PFSK-1 (cell line): ENCODE measurements around the gene RAD51B.

ENCODE experiments used
- FOXP2 ChIP-seq: optimal IDR thresholded peaks from 2 replicates; pipeline ENCODE3; 2011; ENCODE audit warnings: borderline replicate concordance, control low read depth, inconsistent platforms; ENCODE audit not compliant: insufficient read depth; ENCODE audit errors: extremely low read length, extremely low read depth
- POLR2AphosphoS5 ChIP-seq: IDR thresholded peaks from 2 replicates; pipeline ENCODE4 v1.6.1; 2012; ENCODE audit warnings: low read depth, mild to moderate bottlenecking, control low read depth, low read length, moderate library complexity
- SIN3A ChIP-seq: IDR thresholded peaks from 2 replicates; pipeline ENCODE4 v1.6.1; 2012; ENCODE audit warnings: mild to moderate bottlenecking, low read length, moderate library complexity, borderline replicate concordance; ENCODE audit not compliant: insufficient read depth
- TAF1 ChIP-seq: IDR thresholded peaks from 2 replicates; pipeline ENCODE4 v1.6.1; 2012; ENCODE audit warnings: low read length, control low read depth, borderline replicate concordance; ENCODE audit not compliant: insufficient read depth
- TF ChIP-seq, protein P1 (sequence below), 2 experiments: IDR thresholded peaks; 2 replicates each; pipeline versions ENCODE4 v1.6.1 to v1.8.0; 2011 to 2012; ENCODE audit warnings: low read depth in 2 of 2, low read length in 2 of 2, control low read depth in 1 of 2, inconsistent platforms in 1 of 2, mild to moderate bottlenecking in 1 of 2, moderate library complexity in 1 of 2; ENCODE audit not compliant: insufficient read depth in 1 of 2

Gene RAD51B

DNA sequence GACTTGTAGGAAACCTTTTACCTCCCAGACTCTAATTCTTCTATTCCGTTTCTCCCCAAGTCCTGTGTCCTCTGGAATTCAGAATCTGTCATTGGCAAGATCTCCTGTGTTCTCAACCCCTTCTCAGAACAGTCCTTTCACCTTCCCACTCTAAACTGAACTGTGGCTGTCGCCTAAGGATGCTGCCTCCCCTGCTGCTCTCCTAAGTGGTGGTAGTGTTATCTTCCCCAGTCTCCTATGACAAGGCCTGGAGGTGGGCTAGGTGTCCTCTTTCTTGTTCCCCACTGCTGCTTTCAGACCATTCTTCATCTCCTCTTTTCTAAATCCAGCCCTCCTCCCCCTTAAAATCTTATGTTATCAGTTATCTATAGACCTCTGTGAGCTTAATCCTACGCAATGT, 397.4 kb downstream of the RAD51B start:
- TF ChIP-seq POLR2AphosphoS5 (no peak), SIN3A (no peak), TAF1 (no peak), FOXP2 (no peak)
- TF ChIP-seq, protein P1, sequence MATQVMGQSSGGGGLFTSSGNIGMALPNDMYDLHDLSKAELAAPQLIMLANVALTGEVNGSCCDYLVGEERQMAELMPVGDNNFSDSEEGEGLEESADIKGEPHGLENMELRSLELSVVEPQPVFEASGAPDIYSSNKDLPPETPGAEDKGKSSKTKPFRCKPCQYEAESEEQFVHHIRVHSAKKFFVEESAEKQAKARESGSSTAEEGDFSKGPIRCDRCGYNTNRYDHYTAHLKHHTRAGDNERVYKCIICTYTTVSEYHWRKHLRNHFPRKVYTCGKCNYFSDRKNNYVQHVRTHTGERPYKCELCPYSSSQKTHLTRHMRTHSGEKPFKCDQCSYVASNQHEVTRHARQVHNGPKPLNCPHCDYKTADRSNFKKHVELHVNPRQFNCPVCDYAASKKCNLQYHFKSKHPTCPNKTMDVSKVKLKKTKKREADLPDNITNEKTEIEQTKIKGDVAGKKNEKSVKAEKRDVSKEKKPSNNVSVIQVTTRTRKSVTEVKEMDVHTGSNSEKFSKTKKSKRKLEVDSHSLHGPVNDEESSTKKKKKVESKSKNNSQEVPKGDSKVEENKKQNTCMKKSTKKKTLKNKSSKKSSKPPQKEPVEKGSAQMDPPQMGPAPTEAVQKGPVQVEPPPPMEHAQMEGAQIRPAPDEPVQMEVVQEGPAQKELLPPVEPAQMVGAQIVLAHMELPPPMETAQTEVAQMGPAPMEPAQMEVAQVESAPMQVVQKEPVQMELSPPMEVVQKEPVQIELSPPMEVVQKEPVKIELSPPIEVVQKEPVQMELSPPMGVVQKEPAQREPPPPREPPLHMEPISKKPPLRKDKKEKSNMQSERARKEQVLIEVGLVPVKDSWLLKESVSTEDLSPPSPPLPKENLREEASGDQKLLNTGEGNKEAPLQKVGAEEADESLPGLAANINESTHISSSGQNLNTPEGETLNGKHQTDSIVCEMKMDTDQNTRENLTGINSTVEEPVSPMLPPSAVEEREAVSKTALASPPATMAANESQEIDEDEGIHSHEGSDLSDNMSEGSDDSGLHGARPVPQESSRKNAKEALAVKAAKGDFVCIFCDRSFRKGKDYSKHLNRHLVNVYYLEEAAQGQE (IDR thresholded peaks at IDR 0.05; ENCODE audit: insufficient read depth in 1 of 2, low read depth in 2 of 2, low read length in 2 of 2), result no peak

GRCh38 chr14:68217791-68218340, 398.3 kb downstream of the RAD51B start:
- no peak for TF ChIP-seq FOXP2
- no peak for TF ChIP-seq TAF1
- TF ChIP-seq SIN3A, result no peak
- TF ChIP-seq, protein P1 (IDR thresholded peaks at IDR 0.05; ENCODE audit: insufficient read depth in 1 of 2, low read depth in 2 of 2, low read length in 2 of 2), result no peak
- TF ChIP-seq POLR2AphosphoS5, result no peak

- TF ChIP-seq POLR2AphosphoS5 (no peak), SIN3A (no peak), FOXP2 (no peak), TAF1 (no peak)
- TF ChIP-seq, protein P1 (IDR thresholded peaks at IDR 0.05; ENCODE audit: insufficient read depth in 1 of 2, low read depth in 2 of 2, low read length in 2 of 2), result no peak
Observed at GRCh38 chr14:68219407-68219806, 399.8 kb downstream of the RAD51B start.

DNA sequence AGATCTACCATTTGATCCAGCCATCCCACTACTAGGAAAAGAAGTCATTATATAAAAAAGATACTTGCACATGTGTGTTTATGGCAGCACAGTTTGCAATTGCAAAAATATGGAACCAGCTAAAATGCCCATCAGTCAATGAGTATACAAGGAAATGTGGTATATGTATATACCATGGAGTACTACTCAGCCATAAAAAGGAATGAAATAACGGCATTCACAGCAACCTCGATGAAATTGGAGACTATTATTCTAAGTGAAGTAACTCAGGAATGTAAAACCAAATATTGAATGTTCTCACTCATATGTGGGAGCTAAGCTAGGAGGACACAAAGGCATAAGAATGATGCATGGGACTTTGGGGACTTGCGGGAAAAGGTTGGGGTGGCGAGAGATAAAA, 402.6 kb downstream of the RAD51B start:
- TF ChIP-seq SIN3A, result no peak
- no peak for TF ChIP-seq TAF1
- TF ChIP-seq, protein P1 (IDR thresholded peaks at IDR 0.05; ENCODE audit: insufficient read depth in 1 of 2, low read depth in 2 of 2, low read length in 2 of 2), result no peak
- TF ChIP-seq FOXP2, result no peak
- no peak for TF ChIP-seq POLR2AphosphoS5
